Subcutaneous adipose tissue (tissue), 4 donors: ENCODE results near the gene TBC1D1. TPM values are rescaled to one million over a fixed set of nuclear protein-coding genes. Genes with fewer than 3 reads are reported as not detected.

ENCODE experiments used
- total RNA-seq, 4 donors: library from RNA; depleted of rRNA; stranded (reverse); fragments of >200 nt; gene quantifications; one replicate each; pipeline ENCODE4 v1.1.0, GENCODE V29; 2016
- TF ChIP-seq, protein P1 (sequence below): fragments of 450-650 bp; IDR thresholded peaks from one replicate; pipeline ENCODE4 v1.5.1; 2016; ENCODE audit warnings: low read depth, mild to moderate bottlenecking, control low read depth, antibody characterized with exemption, moderate library complexity

TBC1D1 gene
- total RNA-seq, 4 donors from 2014 or later: 60.3 to 123 (median 87.6) TPM

- TF ChIP-seq, protein P1, sequence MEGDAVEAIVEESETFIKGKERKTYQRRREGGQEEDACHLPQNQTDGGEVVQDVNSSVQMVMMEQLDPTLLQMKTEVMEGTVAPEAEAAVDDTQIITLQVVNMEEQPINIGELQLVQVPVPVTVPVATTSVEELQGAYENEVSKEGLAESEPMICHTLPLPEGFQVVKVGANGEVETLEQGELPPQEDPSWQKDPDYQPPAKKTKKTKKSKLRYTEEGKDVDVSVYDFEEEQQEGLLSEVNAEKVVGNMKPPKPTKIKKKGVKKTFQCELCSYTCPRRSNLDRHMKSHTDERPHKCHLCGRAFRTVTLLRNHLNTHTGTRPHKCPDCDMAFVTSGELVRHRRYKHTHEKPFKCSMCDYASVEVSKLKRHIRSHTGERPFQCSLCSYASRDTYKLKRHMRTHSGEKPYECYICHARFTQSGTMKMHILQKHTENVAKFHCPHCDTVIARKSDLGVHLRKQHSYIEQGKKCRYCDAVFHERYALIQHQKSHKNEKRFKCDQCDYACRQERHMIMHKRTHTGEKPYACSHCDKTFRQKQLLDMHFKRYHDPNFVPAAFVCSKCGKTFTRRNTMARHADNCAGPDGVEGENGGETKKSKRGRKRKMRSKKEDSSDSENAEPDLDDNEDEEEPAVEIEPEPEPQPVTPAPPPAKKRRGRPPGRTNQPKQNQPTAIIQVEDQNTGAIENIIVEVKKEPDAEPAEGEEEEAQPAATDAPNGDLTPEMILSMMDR: no peak
These were observed 253.1 kb downstream of the TBC1D1 start for GRCh38 chr4:38144031-38144430.

DNA sequence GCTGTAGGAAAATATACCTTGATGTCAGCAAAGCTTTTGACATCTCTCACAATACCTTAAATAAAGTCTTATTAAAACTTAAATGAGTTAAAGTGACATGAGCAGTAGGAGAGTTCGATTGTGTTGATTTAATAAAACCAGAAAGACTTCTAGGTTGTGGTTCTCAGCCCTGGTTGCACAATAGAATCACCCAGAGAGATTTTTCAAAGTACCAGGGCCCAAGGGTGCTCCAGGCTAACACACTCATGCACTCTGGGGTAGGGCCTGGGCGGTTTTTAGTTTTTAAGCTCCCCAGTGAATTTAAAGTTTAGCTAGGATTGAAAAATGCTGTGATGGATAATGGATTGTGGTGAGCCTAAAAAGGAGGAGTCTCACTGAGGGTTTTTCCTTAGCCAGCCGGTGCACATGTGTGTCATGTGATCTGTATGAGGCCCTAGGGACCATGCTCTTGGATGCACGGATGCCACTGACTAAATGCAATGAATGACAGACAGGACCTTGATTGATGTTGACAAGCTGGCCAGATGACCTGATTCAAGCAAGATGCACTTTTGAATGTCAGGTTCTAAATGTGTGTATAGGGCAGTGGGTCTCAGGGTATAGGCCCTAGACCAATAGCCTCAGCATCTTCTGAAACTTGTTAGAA, 254.3 kb downstream of the TBC1D1 start:
- TF ChIP-seq, protein P1: no peak

- TF ChIP-seq, protein P1: no peak
These were observed 254.9 kb downstream of the TBC1D1 start for GRCh38 chr4:38145741-38146140.

DNA sequence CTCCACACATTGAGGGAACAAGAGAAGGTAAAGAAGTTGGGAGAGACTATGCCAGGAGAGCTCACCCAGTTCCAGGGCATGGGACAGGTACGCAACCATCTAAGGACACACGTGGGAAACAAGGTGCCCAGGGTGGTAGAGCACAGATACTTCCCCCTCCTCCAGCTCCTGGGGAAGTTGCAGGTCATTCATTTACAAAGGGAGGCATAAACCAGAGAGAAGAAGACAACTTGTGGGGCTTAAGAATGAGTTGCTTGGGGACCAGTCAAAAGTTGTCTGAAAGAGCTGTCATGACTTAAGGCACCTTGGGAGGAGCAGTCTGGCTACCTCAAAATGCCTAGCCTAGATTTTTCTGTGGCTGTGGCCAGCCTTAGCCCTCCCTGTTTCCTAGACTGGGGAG, 255.5 kb downstream of the TBC1D1 start:
- TF ChIP-seq, protein P1: no peak

DNA sequence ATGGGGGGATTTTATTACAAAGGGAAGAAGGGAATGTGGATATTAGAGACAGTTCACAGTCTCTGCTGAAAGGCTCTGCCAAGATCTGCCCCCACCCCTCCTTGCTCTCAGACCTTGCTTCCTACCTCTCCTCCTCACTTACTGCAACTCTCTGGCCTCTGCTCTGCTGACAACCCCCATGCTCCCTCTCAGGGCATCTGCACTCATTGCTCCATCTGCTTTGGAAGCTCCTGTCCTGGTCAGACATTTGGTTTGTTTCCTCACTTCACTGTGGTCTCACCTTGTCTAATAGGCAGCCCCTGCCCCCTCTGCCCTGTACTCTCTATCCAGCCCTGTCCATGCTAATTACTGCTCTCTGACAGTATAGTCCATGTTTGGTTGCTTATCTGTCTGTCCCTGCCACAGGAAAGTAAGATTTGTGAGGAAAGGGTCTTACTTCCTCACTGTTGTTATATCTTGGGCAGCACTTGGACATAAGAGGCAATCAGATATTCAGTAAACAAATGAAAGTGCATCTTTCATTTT, 258.6 kb downstream of the TBC1D1 start:
- TF ChIP-seq, protein P1: no peak

- TF ChIP-seq, protein P1: no peak
These were observed 259.2 kb downstream of the TBC1D1 start for GRCh38 chr4:38149997-38150671.

GRCh38 chr4:38150766-38151165, 259.9 kb downstream of the TBC1D1 start:
- TF ChIP-seq, protein P1: no peak
